GM21367 (cell line): ENCODE measurements around the gene THAP4.

Source experiments
- ATAC-seq: cut with Tn5 transposase; IDR thresholded peaks from one replicate; pipeline ENCODE4 v1.9.1; 2021; ENCODE audit not compliant: unreplicated experiment

Gene THAP4

DNA sequence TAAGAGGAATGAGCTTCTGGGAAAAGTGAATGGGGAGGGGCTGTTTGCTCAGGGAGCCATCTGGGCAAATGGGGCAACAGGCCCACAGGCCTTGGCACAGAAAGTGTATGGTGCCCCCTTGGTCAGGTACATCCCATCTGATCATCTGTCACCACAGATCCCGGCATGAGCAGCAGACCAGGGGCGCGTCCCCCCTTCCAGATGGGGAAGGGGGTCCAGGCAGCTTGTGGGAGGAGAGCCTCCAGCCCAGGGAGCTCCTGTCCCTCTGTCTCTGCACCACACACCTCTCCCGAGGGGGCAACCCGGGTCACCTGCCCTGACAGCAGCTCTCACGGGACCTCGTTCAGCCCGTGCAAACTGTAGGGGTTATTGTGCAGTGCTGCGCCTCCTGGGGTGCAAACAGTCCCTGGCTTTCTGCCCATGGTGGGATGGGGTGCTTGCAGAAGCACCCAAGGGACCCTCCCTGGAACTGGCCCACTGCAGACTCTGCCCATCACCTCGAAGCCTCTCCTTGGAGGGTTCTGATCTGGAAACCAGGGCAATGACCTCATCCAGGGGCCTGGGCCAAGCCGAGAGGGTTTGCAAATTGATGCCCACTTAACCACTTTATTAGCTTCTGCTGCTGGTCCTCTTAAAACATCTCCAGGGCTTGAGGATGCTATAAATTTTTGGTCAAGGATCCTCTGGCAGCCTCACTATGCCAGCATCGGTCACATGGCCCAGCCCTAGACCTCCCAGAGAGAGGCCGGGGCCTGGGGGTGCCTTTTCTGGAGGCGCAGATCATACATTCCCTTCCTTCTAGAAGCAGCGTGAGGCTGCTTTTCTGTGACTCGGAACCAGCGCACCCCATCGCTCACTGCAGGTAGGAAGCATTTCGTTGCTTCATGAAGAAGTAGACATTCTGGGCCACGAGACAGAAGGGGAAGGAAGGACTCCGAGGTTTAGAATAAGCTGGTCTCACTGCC is 86.1 kb downstream of the THAP4 start:
- no peak for ATAC-seq

DNA sequence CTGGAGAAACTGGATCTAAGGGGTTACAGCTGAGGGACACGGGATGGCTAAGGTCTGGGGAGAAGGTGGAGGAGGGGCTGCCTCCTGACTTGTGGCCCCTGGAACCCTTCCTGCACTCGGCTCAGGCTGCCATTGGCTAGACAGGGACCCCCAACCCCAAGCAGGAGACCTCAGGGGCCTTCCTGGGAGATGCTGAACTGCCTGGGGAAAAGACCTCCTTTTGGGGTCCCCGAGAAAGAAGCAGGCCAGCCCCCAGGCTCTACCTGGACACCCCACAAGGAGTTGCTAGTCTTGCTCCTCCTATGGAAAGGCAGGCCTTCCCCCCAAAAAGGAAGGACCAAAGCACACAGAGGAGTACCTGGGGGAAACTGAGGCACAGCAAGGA is 88.5 kb downstream of the THAP4 start:
- ATAC-seq: no peak

DNA sequence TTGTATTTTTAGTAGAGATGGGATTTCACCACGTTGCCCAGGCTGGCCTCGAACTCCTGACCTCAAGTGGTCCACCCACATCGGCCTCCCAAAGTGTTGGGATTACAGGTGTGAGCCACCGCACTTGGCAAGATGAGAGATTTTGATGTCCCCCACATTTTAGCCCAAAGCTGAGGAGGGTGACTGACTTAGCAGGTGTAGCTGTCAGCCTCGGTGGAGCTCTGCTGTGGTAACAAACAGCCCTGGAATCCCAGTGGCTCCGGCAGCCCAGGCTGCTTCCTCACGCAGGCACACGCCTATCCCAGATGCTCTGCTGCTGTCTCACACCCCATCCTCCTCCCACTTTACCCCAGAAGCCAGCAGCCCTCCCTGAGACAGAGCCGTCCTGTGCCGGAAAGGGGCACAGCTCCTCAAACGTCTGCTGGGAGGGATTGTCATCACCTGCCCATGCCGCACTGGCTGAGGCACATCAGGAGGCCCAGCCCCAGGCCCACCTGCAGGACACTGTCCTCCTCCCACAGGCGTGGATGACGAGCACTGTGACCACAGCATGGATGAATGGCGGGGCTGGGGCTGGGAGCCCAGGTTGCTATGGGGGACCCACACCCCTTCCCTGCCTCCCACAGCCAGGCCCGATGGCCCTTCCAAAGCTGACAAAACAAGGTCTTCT is 89.0 kb downstream of the THAP4 start:
- ATAC-seq: no peak

DNA sequence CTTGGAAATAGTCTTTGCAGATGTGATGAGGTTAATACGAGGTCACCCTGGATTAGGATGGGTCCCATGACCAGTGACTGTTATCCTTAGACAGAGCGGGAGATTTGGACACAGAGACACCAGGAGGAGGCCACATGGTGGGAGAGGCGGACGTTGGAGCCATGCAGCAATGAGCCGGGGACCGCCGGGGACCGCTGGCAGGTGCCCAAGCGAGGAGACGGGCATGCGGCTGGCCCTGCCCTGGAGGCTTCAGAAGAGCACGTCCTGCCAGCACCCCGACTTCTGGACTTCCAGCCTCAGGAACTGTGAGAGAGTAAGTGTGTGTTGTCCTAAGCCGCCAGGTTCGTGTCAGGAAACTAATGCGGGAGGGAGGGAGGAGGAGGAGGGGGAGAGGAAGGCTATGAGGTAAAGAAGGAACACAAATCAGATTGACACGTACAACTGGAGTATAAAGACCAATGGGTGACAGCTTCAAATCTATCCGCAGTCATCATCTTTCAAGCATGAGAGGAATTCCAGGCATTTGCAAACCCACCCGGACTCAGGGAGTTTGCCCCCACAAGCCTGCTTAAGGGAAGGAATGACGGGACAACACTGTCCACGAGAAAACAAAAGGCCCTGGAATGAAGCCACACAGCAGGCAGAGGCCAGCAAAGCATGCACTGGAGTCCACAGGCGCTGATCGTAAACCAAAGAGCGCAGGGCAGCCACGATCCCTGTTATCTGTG is 90.0 kb downstream of the THAP4 start:
- no peak for ATAC-seq

DNA sequence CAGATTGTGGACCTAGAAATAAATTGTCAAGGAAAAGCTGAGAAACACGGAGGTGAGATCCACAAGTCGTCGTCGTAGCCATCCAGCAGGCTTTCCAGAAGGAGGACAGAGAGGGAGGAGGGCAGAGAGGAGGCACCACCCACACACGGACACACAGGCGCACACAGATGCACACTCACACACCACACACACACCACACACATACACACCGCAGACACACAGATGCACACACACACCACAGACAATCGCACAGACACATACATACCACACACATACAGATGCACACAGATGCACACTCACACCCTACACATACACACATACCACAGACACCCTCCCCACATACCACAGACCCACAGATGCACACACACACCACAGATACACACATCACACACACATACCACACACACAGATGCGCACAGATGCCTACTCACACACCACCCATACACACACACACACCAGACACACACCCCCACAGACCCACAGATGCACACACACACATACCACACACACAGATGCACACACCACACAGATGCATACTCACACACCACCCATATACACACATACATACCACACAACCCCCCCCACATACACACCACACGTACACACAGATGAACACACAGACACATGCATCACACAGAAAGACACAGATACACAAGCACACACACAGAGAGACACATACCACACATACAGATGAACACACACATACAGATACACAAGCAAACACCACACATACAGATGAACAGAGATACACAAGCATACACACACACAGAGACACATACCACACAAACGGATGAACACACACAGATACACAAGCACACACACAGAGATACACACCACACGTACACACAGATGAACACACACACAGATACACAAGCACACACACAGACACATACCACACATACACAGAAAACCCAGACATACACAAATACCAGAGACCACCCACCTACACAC is 91.2 kb downstream of the THAP4 start:
- ATAC-seq: no peak

- ATAC-seq: no peak
Measured at GRCh38 chr2:241545106-241545505, 91.9 kb downstream of the THAP4 start.

- ATAC-seq: no peak
Measured at GRCh38 chr2:241542278-241542605, 94.7 kb downstream of the THAP4 start.

GRCh38 chr2:241541564-241542277 is 95.2 kb downstream of the THAP4 start:
- ATAC-seq: no peak

- ATAC-seq: no peak
Measured at GRCh38 chr2:241540771-241541561, 96.0 kb downstream of the THAP4 start.

GRCh38 chr2:241540401-241540770 is 96.6 kb downstream of the THAP4 start:
- ATAC-seq: no peak

GRCh38 chr2:241539616-241540374 is 97.2 kb downstream of the THAP4 start:
- no peak for ATAC-seq

DNA sequence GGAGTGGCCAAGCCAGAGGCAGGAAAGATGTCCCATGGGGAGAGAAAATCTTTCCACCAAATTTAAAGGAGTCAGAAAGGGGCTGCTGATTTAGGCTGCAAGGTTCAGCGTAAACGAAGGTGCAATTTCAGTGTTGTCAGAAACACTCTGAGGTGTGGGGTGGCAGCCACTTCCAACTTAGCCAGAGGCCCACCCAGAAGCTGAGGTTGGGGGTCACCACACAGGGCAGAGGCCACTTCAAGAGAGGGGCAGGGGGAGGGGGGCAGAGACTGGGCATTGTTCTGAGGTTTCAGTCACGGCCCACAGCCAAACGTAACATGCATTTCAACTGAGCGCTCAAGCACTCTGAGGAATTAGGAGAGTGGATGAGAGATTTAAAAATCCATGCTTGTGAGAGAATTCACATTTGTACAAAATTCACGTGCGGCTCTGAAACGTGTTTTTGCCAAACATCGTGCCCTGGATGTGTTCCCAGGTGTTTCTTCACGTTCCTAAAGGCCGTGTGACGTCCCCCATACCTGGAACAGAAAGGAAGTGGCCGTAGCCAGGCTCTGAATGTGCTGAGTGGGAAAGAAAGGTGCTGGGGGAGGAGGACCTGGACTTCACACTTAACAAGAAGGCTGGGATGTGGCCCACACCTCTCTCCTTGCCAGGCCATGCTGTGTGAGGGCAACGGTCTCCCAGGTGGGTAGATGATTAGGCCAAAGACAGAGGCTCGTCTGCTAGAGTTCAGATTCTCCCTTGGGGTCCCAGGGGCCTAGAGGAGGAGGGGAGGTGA is 97.9 kb downstream of the THAP4 start:
- no peak for ATAC-seq

DNA sequence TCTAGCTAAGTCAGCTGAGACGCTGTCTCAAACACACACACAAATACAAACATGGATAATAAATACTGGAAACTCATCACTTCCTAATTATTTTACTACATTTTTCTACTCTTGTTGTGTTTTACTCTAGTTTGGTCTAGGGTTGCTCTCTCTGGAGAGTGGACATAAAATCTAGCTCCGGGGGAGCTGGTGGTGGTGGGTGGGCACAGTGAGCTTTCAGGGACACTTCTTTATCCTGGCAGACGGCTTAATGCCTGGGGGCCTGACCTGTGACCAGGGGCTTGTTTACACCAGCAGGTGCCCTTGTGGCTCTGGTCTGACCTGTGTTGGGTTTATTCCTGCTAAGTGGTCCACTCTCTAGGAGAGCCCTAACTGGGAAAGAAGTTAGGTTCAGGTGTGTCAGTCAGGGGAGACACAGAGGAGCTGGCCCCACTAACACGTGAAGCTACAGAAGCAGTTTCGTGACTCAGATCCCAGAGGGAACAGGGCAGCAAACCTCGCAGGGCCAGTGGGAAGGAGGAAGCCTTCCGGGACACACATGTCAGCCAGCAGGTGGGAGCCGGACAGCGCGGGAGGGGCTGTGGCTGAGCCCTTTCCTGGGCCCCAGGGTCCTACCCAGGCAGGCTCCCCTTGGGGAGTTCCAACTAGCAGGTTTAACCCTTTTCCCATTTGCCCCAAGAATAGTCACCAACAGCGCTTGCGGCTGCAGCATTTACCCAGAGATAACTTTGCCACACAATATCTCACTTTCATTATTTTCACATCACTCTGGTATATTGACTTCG is 100.9 kb downstream of the THAP4 start:
- ATAC-seq: no peak

DNA sequence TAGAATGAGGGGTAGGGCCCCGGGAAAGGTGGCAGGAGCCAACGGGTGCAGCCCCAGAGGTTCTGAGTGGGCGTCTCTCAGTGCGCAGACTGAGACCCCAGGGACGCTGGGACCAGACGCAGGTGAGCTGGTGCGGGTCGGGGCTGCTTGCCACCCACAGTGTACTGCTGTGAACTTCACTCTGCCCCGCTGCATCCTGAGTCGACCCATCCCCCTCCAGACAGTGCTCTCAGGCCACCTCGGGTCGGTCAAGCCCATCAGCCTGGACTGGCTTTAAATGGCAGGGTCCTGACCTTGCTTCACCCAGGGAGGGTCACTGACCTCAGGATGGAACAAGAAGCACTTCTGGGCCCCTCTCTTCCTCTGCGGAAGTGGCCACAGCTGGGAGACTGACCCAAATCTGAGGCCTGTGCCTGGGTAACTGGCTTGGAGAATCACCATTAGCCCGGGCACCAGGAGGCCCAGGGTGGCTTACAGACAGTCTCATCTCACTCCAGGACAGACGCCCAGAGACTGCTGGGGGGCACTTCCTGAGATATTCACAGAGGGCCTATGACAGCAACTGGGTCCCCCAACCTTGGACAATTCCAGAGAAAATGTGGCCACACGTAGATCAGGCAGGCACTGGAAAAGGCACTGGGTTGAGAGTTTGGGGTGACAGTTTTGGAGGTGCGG is 102.1 kb downstream of the THAP4 start:
- no peak for ATAC-seq
